Caco-2 (cell line): ENCODE data around the gene KLHL42. TPM values are rescaled to one million over a fixed set of nuclear protein-coding genes. Genes with fewer than 3 reads are reported as not detected.

Source experiments
- BruUV-seq: library from RNA; stranded (reverse); fragments of 400-500 nt; replicated peaks from 2 replicates; lab custom pipeline; 2021; lab: Mats Ljungman, UMichigan
- CTCF ChIA-PET: fragments of 300-600 bp; sonication (Branson Sonifier 250); formaldehyde crosslinking; loops from one replicate; lab custom pipeline; 2022; ENCODE audit warnings: antibody characterized with exemption; lab: Charles Lee
- POLR2A ChIA-PET: fragments of 300-600 bp; sonication (Branson Sonifier 250); formaldehyde crosslinking; loops from one replicate; lab custom pipeline; 2022; ENCODE audit warnings: antibody characterized with exemption; lab: Charles Lee
- DNase-seq, 2 experiments: peaks; one replicate each; pipeline versions ENCODE4 v3.0.0 to v3.0.0-alpha.2; 2020 to 2022
- H3K27me3 ChIP-seq: replicated peaks from 2 replicates; pipeline ENCODE4 v1.6.0; 2011; ENCODE audit warnings: low read length; ENCODE audit not compliant: control insufficient read depth, insufficient read depth
- H3K36me3 ChIP-seq: 2 replicates; pipeline ENCODE4 v1.5.1; 2011; ENCODE audit warnings: low read length; ENCODE audit not compliant: control insufficient read depth, insufficient read depth
- H3K4me1 ChIP-seq: fragments of 250-450 bp; sonication (Bioruptor Pico); 2 replicates; pipeline ENCODE4 v1.5.1; 2020; ENCODE audit warnings: mild to moderate bottlenecking
- H3K4me3 ChIP-seq: 2 replicates; pipeline ENCODE4 v1.5.1; 2011; ENCODE audit warnings: low read depth, mild to moderate bottlenecking, control low read depth, low read length
- H3K9me3 ChIP-seq: fragments of 250-450 bp; sonication (Bioruptor Pico); 2 replicates; pipeline ENCODE4 v1.5.1; 2020; ENCODE audit warnings: mild to moderate bottlenecking, moderate library complexity
- H3K27ac Mint-ChIP-seq: one replicate; pipeline ENCODE4 v1.8.0; 2022; ENCODE audit warnings: mixed read lengths; ENCODE audit not compliant: unreplicated experiment
- H3K27me3 Mint-ChIP-seq: one replicate; pipeline ENCODE4 v1.8.0; 2022; ENCODE audit warnings: mixed read lengths; ENCODE audit not compliant: insufficient read depth, unreplicated experiment
- H3K36me3 Mint-ChIP-seq: one replicate; pipeline ENCODE4 v1.8.0; 2022; ENCODE audit warnings: mild to moderate bottlenecking, mixed read lengths; ENCODE audit not compliant: insufficient read depth, unreplicated experiment
- H3K4me1 Mint-ChIP-seq: one replicate; pipeline ENCODE4 v1.8.0; 2022; ENCODE audit warnings: low read depth, mixed read lengths; ENCODE audit not compliant: unreplicated experiment
- H3K4me3 Mint-ChIP-seq: one replicate; pipeline ENCODE4 v1.8.0; 2022; ENCODE audit warnings: mild to moderate bottlenecking, moderate library complexity, mixed read lengths; ENCODE audit not compliant: unreplicated experiment
- H3K9me3 Mint-ChIP-seq: one replicate; pipeline ENCODE4 v1.8.0; 2022; ENCODE audit warnings: mixed read lengths; ENCODE audit not compliant: unreplicated experiment
- intact Hi-C: fragments of 100-400 bp; cut with micrococcal nuclease; formaldehyde crosslinking; loops from one replicate; pipeline ENCODE4 v1.10.0; 2022; ENCODE audit not compliant: unreplicated experiment
- total RNA-seq: library from RNA; stranded (reverse); gene quantifications from 2 replicates; pipeline ENCODE4 v1.2.3, GENCODE V29; 2022
- TF ChIP-seq, protein P1 (sequence below), 2 experiments: fragments of 200-600 bp in 1 of 2; IDR thresholded peaks; 1 replicate in 1 of 2; 2 replicates in 1 of 2; pipeline versions ENCODE4 v1.5.1 to v1.8.0; 2011 to 2022; ENCODE audit warnings: antibody characterized with exemption in 1 of 2, control low read depth in 1 of 2, inconsistent platforms in 1 of 2, low read depth in 1 of 2, low read length in 1 of 2, mild to moderate bottlenecking in 1 of 2, moderate library complexity in 1 of 2; ENCODE audit not compliant: insufficient read depth in 1 of 2, severe bottlenecking in 1 of 2, unreplicated experiment in 1 of 2

The KLHL42 gene
- total RNA-seq, 1 experiment from 2014 or later = 36.5 TPM

DNA sequence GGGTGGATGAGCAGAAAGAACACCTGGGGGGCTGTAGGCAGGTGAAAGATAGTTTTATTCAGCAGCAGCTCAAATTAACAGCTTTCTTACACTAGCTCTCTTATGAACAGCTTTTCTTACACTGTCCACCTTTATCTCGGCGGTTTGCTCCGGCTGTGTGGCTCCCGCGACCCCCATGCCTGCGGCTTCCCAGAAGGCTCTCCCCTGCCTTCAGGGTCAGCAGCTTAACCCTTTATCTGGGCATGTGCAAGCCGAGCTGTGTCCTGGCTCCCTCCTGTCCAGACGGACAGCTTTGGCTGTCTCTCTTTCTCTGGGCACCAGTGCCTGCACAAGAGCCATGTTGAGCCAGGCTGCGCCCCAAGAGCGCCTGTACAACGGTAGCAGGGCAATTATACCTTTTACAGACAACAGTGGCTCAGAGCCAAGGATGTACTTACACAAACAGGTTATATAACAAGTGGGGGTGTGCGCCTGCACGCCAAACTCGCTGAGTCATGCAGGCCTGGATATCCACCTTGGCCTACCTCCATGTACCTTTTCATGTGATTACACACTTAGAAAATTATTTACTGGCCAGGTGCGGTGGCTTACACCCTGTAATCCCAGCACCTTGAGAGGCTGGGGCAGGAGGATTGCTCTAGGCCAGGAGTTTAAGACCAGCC, 28.5 kb upstream of the KLHL42 start:
- ChIA-PET POLR2A (no interaction called here), CTCF (no interaction called here)
- Mint-ChIP-seq H3K36me3 (peaks cover 45% of the 10 kb centered on the region), H3K4me1 (peaks cover 11% of the 10 kb centered on the region), H3K27me3 (no peaks in the 10 kb centered on the region), H3K9me3 (no peaks in the 10 kb centered on the region), H3K4me3 (no peak overlapping the region), H3K27ac (no peak overlapping the region)
- Histone ChIP-seq H3K4me1 (peaks cover 13% of the 10 kb centered on the region), H3K36me3 (no peaks in the 10 kb centered on the region), H3K4me3 (no peak overlapping the region), H3K27me3 (no peaks in the 10 kb centered on the region), H3K9me3 (no peaks in the 10 kb centered on the region)
- DNase-seq = peak in 1 of 2 experiments; percentile 53
- intact Hi-C loops = no loop called here
- TF ChIP-seq, protein P1, sequence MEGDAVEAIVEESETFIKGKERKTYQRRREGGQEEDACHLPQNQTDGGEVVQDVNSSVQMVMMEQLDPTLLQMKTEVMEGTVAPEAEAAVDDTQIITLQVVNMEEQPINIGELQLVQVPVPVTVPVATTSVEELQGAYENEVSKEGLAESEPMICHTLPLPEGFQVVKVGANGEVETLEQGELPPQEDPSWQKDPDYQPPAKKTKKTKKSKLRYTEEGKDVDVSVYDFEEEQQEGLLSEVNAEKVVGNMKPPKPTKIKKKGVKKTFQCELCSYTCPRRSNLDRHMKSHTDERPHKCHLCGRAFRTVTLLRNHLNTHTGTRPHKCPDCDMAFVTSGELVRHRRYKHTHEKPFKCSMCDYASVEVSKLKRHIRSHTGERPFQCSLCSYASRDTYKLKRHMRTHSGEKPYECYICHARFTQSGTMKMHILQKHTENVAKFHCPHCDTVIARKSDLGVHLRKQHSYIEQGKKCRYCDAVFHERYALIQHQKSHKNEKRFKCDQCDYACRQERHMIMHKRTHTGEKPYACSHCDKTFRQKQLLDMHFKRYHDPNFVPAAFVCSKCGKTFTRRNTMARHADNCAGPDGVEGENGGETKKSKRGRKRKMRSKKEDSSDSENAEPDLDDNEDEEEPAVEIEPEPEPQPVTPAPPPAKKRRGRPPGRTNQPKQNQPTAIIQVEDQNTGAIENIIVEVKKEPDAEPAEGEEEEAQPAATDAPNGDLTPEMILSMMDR (IDR thresholded peaks at IDR 0.05; ENCODE audit: insufficient read depth in 1 of 2, low read depth in 1 of 2, low read length in 1 of 2, severe bottlenecking in 1 of 2, unreplicated experiment in 1 of 2) = no peak
- BruUV-seq = no TSS peak

DNA sequence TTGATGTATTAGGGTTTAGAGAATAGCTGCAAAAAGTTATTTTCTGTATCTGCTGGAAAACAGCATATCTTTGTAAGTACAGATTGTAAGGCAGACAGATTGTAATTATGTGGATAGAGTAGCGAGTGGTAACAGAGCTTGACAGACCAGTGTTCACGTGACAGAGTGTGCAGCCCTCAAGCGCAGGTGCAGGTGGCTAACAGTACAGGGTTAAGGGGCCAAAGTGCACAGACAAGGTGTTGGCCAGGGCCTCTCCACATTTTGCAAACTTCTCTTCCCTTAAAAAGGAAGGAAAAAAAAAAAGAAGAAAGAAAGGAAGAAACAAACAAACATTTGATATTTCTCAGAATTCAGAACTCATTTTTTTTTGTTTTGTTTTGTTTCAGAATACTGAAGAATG, 25.2 kb upstream of the KLHL42 start:
- H3K27me3 ChIP-seq = no peaks in the 10 kb centered on the region
- no peak overlapping the region for H3K4me3 ChIP-seq
- H3K9me3 ChIP-seq = no peaks in the 10 kb centered on the region
- no peaks in the 10 kb centered on the region for H3K36me3 ChIP-seq
- CTCF ChIA-PET = interaction anchor here (0.7 kb wide), 1 partner anchor 187 kb away, joined by 7 read pairs; no protein-coding TSS in a partner anchor
- POLR2A ChIA-PET = no interaction called here
- Mint-ChIP-seq H3K27ac (no peak overlapping the region), H3K4me3 (no peak overlapping the region), H3K4me1 (peaks cover 14% of the 10 kb centered on the region), H3K27me3 (no peaks in the 10 kb centered on the region), H3K36me3 (peaks cover 52% of the 10 kb centered on the region), H3K9me3 (no peaks in the 10 kb centered on the region)
- TF ChIP-seq, protein P1 (IDR thresholded peaks at IDR 0.05; ENCODE audit: insufficient read depth in 1 of 2, low read depth in 1 of 2, low read length in 1 of 2, severe bottlenecking in 1 of 2, unreplicated experiment in 1 of 2) = no peak
- intact Hi-C loops = no loop called here
- H3K4me1 ChIP-seq = peaks cover 18% of the 10 kb centered on the region
- DNase-seq = no peak
- no TSS peak for BruUV-seq

DNA sequence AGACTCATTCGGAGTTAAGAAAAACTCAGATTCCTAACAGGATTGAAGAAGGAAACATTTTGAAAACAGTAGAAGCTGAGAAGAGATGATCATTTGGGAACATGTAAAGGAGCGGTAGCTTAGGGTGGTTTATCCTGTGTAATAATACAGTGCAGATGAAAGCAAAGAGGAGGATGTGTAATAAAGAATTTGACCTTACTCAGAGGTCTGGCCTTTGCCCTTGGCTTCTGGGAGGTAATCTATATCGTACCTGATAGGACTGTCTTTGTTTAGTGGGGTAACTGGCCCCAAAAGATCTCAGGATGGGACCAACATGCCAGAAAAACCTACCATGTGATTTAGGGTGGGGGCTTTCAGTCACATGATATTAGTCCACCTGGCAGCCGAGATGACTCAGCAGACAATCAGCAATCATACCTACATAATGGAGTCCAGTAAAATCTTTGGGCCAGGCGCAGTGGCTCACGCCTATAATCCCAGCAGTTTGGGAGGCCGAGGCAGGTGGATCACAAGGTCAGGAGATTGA, 23.3 kb upstream of the KLHL42 start:
- Mint-ChIP-seq H3K9me3 (no peaks in the 10 kb centered on the region), H3K27ac (peak overlapping the region; percentile 6), H3K27me3 (no peaks in the 10 kb centered on the region), H3K4me1 (peaks cover 14% of the 10 kb centered on the region), H3K4me3 (no peak overlapping the region), H3K36me3 (peaks cover 41% of the 10 kb centered on the region)
- Histone ChIP-seq H3K9me3 (no peaks in the 10 kb centered on the region), H3K4me1 (peaks cover 13% of the 10 kb centered on the region), H3K36me3 (no peaks in the 10 kb centered on the region), H3K27me3 (no peaks in the 10 kb centered on the region), H3K4me3 (no peak overlapping the region)
- no TSS peak for BruUV-seq
- intact Hi-C loops = no loop called here
- ChIA-PET CTCF (no interaction called here), POLR2A (no interaction called here)
- DNase-seq = no peak
- TF ChIP-seq, protein P1 (IDR thresholded peaks at IDR 0.05; ENCODE audit: insufficient read depth in 1 of 2, low read depth in 1 of 2, low read length in 1 of 2, severe bottlenecking in 1 of 2, unreplicated experiment in 1 of 2) = no peak
